ENCODE results near the gene RAB40C.

RAB40C gene

DNA sequence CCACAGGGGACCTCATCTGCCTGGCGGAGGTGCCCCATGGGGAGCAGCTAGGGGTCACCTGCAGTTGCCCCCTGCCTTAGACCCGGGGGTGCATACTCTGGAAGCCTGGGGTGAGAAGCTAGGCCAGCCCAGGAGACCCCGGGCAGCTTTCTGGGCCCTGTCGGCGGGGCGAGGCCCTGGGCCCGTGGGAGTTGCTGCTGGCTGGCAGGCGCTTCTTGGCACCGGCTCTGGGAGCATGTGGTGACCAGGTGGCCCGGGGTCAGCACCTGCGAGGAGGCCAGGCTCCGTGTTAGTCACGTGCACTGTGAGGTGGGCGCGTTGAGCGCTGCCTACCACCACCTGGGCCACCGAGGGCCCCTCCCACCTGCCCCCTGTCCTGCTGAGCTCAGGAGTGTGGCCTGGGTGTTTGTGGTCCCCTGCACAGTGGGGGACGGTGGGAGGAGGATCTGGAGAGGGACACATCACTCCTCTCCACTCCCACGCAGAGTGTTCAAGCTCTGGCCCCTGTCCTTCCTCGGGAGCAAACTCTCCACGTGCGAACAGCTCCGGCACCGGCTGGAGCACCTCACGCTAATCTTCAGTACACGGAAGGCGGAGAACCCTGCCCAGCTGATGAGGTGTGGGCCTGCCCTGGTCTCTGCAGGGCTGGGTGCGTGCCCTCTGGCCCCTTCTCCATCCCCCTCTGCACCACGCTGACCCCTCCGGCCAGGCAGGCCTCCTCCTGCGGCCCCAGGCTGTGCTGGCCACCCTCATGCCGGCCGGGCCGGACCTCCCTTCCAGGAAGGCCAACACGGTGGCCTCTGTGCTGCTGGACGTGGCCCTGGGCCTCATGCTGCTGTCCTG lies 14.3 kb upstream of the RAB40C start:
- no peak for DNase-seq (ENCODE audit: low spot score)

- no peak for DNase-seq (ENCODE audit: low spot score)
Observed at GRCh38 chr16:576197-576822, 13.6 kb upstream of the RAB40C start.

DNA sequence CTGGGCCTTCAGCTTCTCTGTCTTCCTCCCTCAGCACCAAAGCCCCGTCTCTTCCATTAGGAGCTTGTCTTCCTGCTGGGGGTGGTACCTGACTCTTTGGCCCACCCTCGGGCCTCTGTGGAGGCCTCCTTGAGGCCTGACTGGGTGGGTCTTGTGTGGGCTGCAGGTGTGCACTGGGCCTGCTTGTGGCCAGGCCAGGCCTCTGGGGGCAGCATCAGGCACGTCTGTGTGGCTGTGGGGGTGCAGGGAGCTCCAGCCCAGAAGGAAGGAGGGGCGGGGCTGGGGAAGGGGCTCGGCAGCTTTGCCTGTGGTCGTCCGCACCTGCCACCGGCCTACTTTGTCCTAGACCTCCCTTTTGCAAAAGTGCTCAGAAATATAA lies 13.1 kb upstream of the RAB40C start:
- DNase-seq (ENCODE audit: low spot score) = peak; percentile 75

DNA sequence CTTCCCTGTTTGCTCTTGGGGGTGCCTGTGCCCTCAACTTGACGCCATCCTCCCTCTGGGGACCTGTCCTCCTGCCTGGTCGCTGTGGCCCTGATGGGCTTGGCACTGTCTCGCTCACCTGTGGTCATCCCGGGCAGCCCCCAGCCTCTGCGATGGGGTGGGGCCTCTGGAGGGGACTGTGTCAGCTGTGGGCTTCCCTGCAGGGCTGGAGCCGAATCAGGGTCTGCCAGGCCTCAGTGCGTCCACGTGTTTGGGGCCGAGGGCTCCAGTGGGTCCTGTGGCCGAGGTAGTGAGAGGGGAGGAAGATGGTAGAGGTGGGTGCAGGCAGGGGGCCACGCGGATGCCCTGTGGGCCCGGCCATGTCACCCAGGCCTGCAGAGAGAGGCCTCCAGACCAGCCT lies 12.1 kb upstream of the RAB40C start:
- no peak for DNase-seq (ENCODE audit: low spot score)

GRCh38 chr16:578232-578869 lies 11.5 kb upstream of the RAB40C start:
- no peak for DNase-seq (ENCODE audit: low spot score)

GRCh38 chr16:578870-579405 lies 10.9 kb upstream of the RAB40C start:
- peak; percentile 85 for DNase-seq (ENCODE audit: low spot score)

DNA sequence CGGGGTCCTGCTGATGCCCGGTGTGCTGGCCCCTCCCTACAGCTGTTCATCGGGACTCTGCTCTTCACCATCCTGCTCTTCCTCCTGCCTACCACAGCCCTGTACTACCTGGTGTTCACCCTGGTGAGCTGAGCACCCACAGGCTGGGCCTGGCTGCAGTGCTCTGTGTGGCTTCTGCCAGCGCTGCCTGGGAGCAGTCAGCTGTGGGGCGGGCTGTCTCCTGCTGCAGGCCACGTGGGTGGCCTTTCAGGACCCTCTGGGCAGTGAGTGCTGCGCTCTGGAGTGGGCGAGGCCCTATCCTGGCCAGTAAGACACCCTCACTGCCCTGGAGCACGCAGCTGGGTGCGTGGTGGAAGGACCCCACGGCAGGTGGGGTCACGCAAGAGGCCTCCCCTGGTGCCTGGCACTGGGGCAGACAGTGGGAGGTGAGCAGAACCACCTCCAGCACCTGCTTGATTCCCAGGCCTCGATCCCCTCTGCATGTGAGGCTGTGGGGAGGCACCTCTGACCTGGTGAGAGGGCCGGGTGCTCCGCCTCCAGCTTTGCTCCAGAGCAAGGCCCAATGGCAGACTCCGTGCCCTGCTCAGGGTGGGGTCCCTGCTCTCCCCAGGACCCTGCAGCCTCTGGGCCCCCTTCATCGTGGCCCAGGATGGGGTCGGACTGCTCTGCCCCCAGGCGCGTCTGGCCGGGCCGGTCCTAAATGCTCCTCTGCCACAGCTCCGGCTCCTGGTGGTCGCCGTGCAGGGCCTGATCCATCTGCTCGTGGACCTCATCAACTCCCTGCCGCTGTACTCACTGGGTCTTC lies 9.5 kb upstream of the RAB40C start:
- no peak for DNase-seq (ENCODE audit: low spot score)

DNA sequence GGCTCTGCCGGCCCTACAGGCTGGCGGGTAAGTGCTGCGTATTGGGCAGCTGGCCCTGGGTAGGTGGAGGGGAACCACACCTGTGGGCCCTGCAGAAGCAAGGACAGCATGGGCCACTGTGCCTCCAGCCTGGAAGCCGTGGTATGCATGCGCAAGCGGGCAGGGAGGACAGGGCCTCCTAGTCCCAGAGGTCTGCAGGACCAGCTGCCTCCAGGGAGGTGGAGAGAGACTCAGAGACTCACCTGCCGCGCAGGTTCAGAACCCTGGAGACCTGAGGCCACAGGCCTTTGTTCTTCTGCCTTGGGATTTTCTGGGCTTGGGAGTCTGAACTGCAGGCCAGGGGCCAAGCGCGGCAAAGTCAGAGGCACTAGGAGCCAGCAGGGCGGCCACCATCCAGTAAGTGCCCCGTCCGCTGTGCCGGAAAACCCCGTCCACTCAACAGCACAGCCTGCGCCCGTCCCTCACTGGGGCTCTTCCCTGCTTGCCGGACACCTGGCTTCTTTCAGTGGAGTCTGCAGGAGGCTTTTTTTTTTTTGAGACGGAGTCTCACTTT lies 8.8 kb upstream of the RAB40C start:
- no peak for DNase-seq (ENCODE audit: low spot score)

DNA sequence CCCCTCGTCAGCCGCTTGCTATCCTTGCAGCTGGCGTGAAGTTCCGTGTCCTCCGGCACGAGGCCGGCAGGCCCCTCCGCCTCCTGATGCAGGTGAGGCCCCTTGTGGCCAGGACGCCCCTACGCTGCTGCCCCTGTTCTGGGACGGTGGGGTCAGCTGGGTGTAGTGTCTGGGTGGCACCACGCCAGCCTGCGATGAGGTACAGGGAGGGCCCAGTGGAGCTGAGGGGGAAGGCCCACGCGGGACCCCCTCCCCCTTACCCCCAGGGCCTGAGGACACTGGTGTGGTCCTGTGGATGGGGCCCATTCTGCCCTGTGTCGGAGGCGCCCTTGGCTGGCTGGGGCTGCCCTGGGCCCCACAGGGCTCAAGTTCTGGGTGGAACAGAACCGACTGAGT lies 7.7 kb upstream of the RAB40C start:
- no peak for DNase-seq (ENCODE audit: low spot score)

DNA sequence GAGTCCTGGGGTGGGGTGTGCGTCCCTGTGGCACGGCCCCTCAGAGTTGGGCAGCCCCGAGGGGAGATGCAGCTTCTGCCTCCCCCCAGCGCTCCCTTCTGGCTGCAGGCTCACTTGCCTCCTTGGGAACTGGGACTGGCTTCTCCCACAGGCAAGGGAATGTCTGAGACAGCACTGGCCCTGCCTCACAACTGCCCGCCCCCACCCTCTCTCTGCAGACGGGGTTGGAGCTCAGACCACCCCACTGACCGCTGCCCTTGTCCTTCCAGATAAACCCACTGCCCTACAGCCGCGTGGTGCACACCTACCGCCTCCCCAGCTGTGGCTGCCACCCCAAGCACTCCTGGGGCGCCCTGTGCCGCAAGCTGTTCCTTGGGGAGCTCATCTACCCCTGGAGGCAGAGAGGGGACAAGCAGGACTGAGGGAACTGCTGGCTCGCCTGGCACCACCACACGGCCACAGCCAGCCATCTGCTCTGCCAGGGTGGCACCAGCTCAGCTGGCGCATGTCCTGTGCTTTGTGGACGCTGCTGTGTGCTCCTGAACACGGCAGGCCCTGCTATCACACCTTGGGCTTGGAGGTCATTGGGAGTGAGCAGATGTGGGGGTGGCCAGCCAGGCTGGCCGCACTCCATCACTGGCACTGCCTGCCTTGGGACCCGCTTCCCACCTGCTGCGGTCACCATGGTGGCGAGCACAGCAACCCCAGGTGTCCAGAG lies 7.1 kb upstream of the RAB40C start:
- no peak for DNase-seq (ENCODE audit: low spot score)

DNA sequence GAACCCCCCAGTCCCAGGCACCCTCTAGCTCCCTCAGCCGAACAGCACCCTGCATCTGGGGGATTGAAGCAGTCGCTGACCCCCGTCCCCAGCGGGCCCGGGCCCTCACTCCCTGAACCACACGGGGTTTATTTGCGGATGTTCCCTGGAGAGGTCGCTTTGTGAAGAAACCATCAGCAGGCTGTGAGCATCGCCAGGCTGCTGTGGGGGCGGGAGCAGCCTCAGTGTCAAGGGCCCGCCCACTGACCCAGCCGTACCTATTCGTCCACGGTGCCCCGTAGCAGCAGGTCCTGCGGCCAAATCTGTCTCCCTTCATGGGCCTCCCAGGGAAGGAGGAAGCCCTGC lies 6.4 kb upstream of the RAB40C start:
- peak; percentile 74 for DNase-seq (ENCODE audit: low spot score)

GRCh38 chr16:583815-584591 lies 5.9 kb upstream of the RAB40C start:
- peak; percentile 48 for DNase-seq (ENCODE audit: low spot score)

DNA sequence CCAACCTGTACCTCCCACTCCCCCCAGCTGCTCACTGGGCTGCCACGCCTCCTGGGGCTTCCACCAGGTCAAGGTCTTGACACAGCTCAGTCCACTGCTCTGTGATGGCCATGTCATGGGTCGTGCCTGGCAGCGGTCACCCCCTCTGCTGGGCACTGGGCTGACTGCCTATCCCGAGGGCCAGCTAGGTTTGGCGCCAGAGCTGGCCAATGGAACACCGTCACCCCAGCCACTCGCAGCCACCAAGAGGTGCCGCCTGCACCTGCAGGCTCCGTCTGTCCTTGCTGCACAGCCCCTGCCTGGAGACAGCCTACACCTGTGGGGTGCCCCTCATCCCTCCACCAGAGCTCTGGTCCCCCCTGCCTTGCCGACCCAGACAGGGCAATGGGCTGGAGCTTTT lies 4.5 kb upstream of the RAB40C start:
- DNase-seq (ENCODE audit: low spot score) = peak; percentile 53

DNA sequence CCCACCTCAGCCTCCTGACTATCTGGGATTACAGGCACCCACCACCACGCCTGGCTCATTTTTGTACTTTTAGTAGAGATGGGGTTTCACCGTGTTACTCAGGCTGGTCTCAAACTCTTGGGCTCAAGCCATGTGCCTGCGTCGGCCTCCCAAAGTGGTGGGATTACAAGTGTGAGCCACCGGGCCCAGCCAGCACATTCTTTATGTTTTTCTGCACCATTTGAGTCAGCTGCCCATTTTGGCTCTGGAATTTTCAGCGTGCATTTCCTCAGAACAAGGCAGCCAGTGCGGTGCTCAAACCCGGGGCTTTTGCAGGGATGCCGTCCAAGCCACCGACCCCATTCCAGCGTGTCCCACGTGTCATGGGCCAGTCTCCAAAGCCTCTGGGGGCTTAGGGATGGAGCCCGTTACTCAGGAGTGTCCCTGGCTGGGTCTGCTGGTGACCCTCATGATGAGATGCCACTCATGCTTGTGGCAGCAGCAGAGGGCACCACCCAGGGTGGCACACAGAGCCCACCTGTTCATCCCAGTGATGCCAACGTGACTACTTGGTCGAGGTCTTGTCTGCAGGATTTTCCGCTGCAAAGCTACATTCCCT lies 3.7 kb upstream of the RAB40C start:
- DNase-seq (ENCODE audit: low spot score) = no peak

GRCh38 chr16:586645-587590 lies 2.9 kb upstream of the RAB40C start:
- DNase-seq (ENCODE audit: low spot score) = no peak

DNA sequence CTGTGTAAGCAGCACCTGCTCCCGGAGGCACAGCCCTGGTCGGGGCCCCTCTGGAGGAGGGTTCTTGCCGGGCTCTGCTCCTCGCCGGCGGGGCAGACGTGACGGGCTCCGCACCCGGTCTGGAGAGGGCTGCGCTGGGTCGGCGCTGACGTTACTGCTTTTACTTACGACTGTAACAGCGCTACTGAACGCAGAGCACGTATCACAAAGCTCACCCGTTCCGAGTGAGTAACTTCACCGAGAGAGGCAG lies 1.3 kb upstream of the RAB40C start:
- DNase-seq (ENCODE audit: low spot score) = no peak

GRCh38 chr16:588889-589657 lies 793 bp upstream of the RAB40C start:
- DNase-seq (ENCODE audit: low spot score) = peak; percentile 84

- DNase-seq (ENCODE audit: low spot score) = peak; percentile 49
Observed at GRCh38 chr16:590188-590814, 435 bp downstream of the RAB40C start.

All from iPS-NIHi11 (cell line).